ENCODE results near the gene PRAMEF20. TPM values are rescaled to one million over a fixed set of nuclear protein-coding genes. Genes with fewer than 3 reads are reported as not detected.

The PRAMEF20 gene
- total RNA-seq, 1 donor from 2014 or later, result not detected

DNA sequence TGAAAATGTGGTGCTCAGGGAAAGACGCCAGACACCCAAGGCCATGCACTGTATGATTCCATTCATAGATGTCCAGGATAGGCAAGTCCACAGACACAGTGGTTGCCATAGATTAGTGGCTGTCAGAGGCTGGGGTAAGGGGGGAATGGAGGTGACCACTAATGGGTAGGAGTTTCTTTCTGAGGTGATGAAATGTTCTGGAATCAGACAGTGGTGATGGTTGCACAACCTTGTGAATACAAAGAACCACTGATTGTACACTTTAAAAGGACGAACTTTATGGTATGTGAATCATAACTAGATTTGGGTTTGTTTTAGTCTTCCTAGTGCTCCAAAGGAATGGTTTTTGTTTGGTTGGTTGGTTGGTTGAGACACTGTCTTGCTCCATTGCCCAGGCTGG is 51.7 kb downstream of the PRAMEF20 start:
- DNase-seq (ENCODE audit: extremely low read depth, low read depth, low spot score), result no peak

DNA sequence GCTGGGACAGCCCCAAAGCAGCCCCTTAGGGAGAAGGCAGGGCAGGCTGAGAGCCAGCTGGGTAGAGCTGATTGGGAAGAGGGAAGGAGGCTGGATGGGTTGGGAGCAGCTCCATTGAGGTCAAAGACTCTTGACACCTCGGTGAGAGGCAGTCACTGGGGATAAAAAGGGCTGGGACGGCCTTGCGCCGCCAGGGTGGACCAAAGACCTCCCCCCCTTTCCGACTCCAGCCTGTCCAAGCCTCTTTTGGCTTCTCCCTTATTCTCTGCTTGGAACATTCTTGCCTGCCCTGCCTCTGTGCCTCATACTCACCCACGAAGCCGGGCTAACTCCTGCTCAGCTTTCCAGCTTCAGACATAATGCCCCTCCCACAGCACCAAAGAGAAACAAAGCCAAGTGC is 52.4 kb downstream of the PRAMEF20 start:
- no peak for DNase-seq (ENCODE audit: extremely low read depth, low read depth, low spot score)

DNA sequence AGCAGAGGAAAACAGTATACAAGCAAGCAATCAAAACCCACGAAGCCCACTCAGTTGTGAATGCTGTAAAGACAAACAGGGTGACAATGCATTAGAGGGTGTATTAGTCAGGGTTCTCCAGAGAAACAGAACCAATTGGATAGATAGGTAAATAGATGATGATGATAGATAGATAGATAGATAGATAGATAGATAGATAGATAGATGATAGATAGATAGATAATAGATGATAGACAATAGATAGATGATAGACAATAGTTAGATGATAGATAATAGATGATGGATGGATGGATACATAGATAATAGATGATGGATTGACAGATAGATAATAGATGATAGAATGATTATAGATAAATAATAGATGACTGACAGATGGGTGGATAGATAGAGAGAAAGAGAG is 55.3 kb downstream of the PRAMEF20 start:
- no peak for DNase-seq (ENCODE audit: extremely low read depth, low read depth, low spot score)

DNA sequence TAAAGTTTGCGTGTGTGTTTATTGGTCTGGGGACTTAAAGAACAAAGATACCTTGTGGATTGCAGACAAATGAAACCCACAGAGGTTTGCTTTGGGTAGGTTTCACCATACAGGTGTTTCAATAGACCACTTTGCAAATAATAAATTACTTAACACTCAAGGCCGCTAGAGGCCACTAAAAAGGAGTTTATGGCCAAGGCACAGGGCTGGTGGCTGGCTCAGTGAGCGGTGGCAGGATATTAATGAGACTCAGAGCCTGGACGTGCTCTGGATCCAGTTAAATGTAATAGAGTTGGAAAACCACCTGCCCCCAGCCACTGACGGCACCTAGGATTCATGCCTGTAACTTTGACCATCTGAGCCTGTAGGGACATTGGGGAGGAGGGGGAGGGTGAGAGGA is 59.1 kb downstream of the PRAMEF20 start:
- no peak for DNase-seq (ENCODE audit: extremely low read depth, low read depth, low spot score)

Other genes starting within 250 kb of the PRAMEF20 start
- gene HNRNPCL4, start 244.8 kb upstream of the PRAMEF20 start, total RNA-seq, result 1.5 TPM in 1 of 2 replicates, not detected in the other
- gene PRAMEF9, start 238.6 kb upstream of the PRAMEF20 start, total RNA-seq, result not detected in 2 replicates
- not detected in 2 replicates for gene PRAMEF13, start 209.0 kb upstream of the PRAMEF20 start, total RNA-seq
- not detected in 2 replicates for gene PRAMEF18, start 184.3 kb upstream of the PRAMEF20 start, total RNA-seq
- gene PRAMEF5, start 156.3 kb upstream of the PRAMEF20 start, total RNA-seq, result not detected in 2 replicates
- not detected in 2 replicates for gene PRAMEF8, start 125.3 kb upstream of the PRAMEF20 start, total RNA-seq
- not detected in 2 replicates for gene PRAMEF33, start 106.9 kb upstream of the PRAMEF20 start, total RNA-seq
- not detected in 2 replicates for gene PRAMEF15, start 94.9 kb upstream of the PRAMEF20 start, total RNA-seq
- gene PRAMEF14, start 63.3 kb upstream of the PRAMEF20 start, total RNA-seq, result not detected in 2 replicates
- gene PRAMEF19, start 38.5 kb upstream of the PRAMEF20 start, total RNA-seq, result not detected in 2 replicates
- gene PRAMEF17, start 20.8 kb upstream of the PRAMEF20 start, total RNA-seq, result not detected in 2 replicates
- gene LRRC38, start 103.6 kb downstream of the PRAMEF20 start, total RNA-seq, result 0.19 TPM in 1 of 2 replicates, not detected in the other
- 4.2 and 14.8 TPM in 2 replicates for gene PDPN, start 173.4 kb downstream of the PRAMEF20 start, total RNA-seq